ENCODE data around the gene ZNF318. TPM values are rescaled to one million over a fixed set of nuclear protein-coding genes. Genes with fewer than 3 reads are reported as not detected.

The ZNF318 gene
- total RNA-seq, 1 donor from 2014 or later, result 9.8 TPM

DNA sequence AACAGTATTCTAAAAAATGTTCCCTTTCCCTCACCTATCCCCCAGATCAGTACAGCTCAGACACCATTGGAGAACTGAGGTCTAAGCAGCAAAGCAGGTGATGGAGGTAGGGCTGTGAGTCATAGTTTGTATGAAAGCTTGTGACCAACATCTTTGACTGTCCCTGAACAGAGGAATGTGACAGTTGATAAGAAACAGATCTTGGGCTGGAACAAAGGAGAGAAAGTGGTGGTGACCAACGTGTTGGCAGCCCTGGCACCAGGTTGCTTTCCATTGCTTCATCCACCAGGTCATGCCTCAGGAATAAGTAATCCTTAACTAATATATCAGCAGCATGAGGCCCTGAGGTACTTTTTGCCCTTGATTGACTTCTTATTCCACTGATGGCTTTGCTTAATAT is 40.9 kb downstream of the ZNF318 start:
- no peak overlapping the region for H3K27ac ChIP-seq (ENCODE audit: low read depth, low read length)
- FAIRE-seq, result no peak
- no peaks in the 10 kb centered on the region for H3K36me3 Mint-ChIP-seq (ENCODE audit: low read depth, unreplicated experiment)

DNA sequence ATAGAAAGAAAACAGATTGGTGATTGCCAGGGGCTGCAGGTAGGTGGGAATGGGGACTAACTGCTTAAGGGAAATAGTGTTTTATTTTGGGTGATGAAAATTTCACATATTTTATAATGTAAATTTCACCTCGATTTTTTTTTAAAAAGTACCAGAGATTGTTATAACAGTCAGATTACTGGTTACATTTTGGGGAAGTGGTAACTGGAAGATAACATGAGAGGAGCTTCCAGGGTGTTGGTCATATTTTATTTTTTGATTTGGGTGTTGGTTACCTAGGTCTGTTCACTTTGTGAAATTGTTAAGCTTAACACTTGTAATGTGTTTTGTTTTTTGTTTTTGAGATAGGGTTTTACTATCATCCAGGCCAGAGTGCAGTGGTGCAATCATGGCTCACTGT is 43.6 kb downstream of the ZNF318 start:
- Histone ChIP-seq H3K27me3 (ENCODE audit: insufficient read depth, low read length) (no peaks in the 10 kb centered on the region), H3K27ac (ENCODE audit: low read depth, low read length) (no peak overlapping the region), H2AFZ (ENCODE audit: low read depth, low read length) (no peak overlapping the region), H3K9ac (ENCODE audit: low read length) (no peak overlapping the region), H3K4me1 (ENCODE audit: insufficient read depth, low read length) (no peaks in the 10 kb centered on the region), H3K79me2 (ENCODE audit: insufficient read depth, low read length) (no peaks in the 10 kb centered on the region), H3K9me3 (ENCODE audit: insufficient read depth, low read depth, low read length) (no peaks in the 10 kb centered on the region), H3K4me2 (ENCODE audit: low read length) (no peak overlapping the region), H4K20me1 (ENCODE audit: insufficient read depth, low read length) (no peaks in the 10 kb centered on the region), H3K4me3 (ENCODE audit: insufficient read depth, low read depth, low read length) (no peak overlapping the region), H3K36me3 (ENCODE audit: insufficient read depth, low read length) (no peaks in the 10 kb centered on the region)
- FAIRE-seq (no peak), DNase-seq (ENCODE audit: low read depth) (no peak)
- Mint-ChIP-seq H3K36me3 (ENCODE audit: low read depth, unreplicated experiment) (no peaks in the 10 kb centered on the region), H3K4me1 (ENCODE audit: low read depth, unreplicated experiment) (peaks cover 2% of the 10 kb centered on the region), H3K27ac (ENCODE audit: unreplicated experiment) (no peak overlapping the region), H3K27me3 (ENCODE audit: low read depth, unreplicated experiment) (peaks cover 2% of the 10 kb centered on the region), H3K4me3 (ENCODE audit: unreplicated experiment) (no peak overlapping the region), H3K9me3 (ENCODE audit: unreplicated experiment) (peaks cover 2% of the 10 kb centered on the region)
- TF ChIP-seq, protein P1, sequence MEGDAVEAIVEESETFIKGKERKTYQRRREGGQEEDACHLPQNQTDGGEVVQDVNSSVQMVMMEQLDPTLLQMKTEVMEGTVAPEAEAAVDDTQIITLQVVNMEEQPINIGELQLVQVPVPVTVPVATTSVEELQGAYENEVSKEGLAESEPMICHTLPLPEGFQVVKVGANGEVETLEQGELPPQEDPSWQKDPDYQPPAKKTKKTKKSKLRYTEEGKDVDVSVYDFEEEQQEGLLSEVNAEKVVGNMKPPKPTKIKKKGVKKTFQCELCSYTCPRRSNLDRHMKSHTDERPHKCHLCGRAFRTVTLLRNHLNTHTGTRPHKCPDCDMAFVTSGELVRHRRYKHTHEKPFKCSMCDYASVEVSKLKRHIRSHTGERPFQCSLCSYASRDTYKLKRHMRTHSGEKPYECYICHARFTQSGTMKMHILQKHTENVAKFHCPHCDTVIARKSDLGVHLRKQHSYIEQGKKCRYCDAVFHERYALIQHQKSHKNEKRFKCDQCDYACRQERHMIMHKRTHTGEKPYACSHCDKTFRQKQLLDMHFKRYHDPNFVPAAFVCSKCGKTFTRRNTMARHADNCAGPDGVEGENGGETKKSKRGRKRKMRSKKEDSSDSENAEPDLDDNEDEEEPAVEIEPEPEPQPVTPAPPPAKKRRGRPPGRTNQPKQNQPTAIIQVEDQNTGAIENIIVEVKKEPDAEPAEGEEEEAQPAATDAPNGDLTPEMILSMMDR (IDR thresholded peaks at IDR 0.05; ENCODE audit: insufficient read depth, low read depth, low read length), result no peak
- TF ChIP-seq EZH2 (IDR thresholded peaks at IDR 0.05; ENCODE audit: insufficient read depth, low read length), result no peak

More for the DNA sequence above, 40.9 kb downstream of the ZNF318 start:
- H3K27ac Mint-ChIP-seq (ENCODE audit: unreplicated experiment), result no peak overlapping the region
- DNase-seq (ENCODE audit: low read depth), result no peak
- Histone ChIP-seq H3K36me3 (ENCODE audit: insufficient read depth, low read length) (no peaks in the 10 kb centered on the region), H3K4me1 (ENCODE audit: insufficient read depth, low read length) (no peaks in the 10 kb centered on the region), H2AFZ (ENCODE audit: low read depth, low read length) (no peak overlapping the region), H3K27me3 (ENCODE audit: insufficient read depth, low read length) (no peaks in the 10 kb centered on the region), H3K4me3 (ENCODE audit: insufficient read depth, low read depth, low read length) (no peak overlapping the region), H3K4me2 (ENCODE audit: low read length) (no peak overlapping the region), H3K9ac (ENCODE audit: low read length) (no peak overlapping the region), H4K20me1 (ENCODE audit: insufficient read depth, low read length) (no peaks in the 10 kb centered on the region), H3K79me2 (ENCODE audit: insufficient read depth, low read length) (no peaks in the 10 kb centered on the region), H3K9me3 (ENCODE audit: insufficient read depth, low read depth, low read length) (no peaks in the 10 kb centered on the region)
- peaks cover 2% of the 10 kb centered on the region for H3K4me1 Mint-ChIP-seq (ENCODE audit: low read depth, unreplicated experiment)
- no peak for TF ChIP-seq EZH2 (IDR thresholded peaks at IDR 0.05; ENCODE audit: insufficient read depth, low read length)
- TF ChIP-seq, protein P1 (IDR thresholded peaks at IDR 0.05; ENCODE audit: insufficient read depth, low read depth, low read length), result no peak
- H3K9me3 Mint-ChIP-seq (ENCODE audit: unreplicated experiment), result peaks cover 2% of the 10 kb centered on the region
- no peak overlapping the region for H3K4me3 Mint-ChIP-seq (ENCODE audit: unreplicated experiment)
- H3K27me3 Mint-ChIP-seq (ENCODE audit: low read depth, unreplicated experiment), result no peaks in the 10 kb centered on the region

DNA sequence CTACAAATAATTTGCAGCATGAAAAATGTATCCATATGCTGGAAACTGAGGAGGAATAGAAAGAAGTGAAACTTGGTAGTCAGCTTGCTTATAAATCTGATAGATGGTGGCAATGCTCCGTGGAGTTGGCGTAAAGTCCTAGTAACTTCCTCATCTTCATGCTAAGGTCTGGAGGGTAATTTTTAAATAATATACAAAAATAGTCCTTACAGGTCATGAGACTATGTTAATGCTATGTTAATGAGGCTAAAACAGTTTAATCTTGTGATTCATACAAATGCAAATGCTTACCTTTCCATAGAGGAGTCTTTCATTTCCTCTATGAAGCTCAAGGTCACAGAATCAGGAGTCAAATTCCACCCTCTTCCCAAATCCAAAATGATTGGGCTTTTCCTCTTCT is 51.4 kb downstream of the ZNF318 start:
- Mint-ChIP-seq H3K27ac (ENCODE audit: unreplicated experiment) (no peak overlapping the region), H3K4me1 (ENCODE audit: low read depth, unreplicated experiment) (no peaks in the 10 kb centered on the region), H3K27me3 (ENCODE audit: low read depth, unreplicated experiment) (peaks cover 27% of the 10 kb centered on the region), H3K36me3 (ENCODE audit: low read depth, unreplicated experiment) (no peaks in the 10 kb centered on the region), H3K4me3 (ENCODE audit: unreplicated experiment) (no peak overlapping the region), H3K9me3 (ENCODE audit: unreplicated experiment) (no peaks in the 10 kb centered on the region)
- H3K27me3 ChIP-seq (ENCODE audit: insufficient read depth, low read length), result peaks cover 5% of the 10 kb centered on the region
- no peak overlapping the region for H3K4me2 ChIP-seq (ENCODE audit: low read length)
- H3K4me3 ChIP-seq (ENCODE audit: insufficient read depth, low read depth, low read length), result no peak overlapping the region
- H4K20me1 ChIP-seq (ENCODE audit: insufficient read depth, low read length), result no peaks in the 10 kb centered on the region
- H3K9ac ChIP-seq (ENCODE audit: low read length), result no peak overlapping the region
- no peaks in the 10 kb centered on the region for H3K79me2 ChIP-seq (ENCODE audit: insufficient read depth, low read length)
- no peaks in the 10 kb centered on the region for H3K36me3 ChIP-seq (ENCODE audit: insufficient read depth, low read length)
- no peaks in the 10 kb centered on the region for H3K9me3 ChIP-seq (ENCODE audit: insufficient read depth, low read depth, low read length)
- no peak overlapping the region for H3K27ac ChIP-seq (ENCODE audit: low read depth, low read length)
- TF ChIP-seq, protein P1 (IDR thresholded peaks at IDR 0.05; ENCODE audit: insufficient read depth, low read depth, low read length), result no peak
- TF ChIP-seq EZH2 (IDR thresholded peaks at IDR 0.05; ENCODE audit: insufficient read depth, low read length), result no peak
- no peak for DNase-seq (ENCODE audit: low read depth)
- H2AFZ ChIP-seq (ENCODE audit: low read depth, low read length), result no peak overlapping the region
- no peak for FAIRE-seq
- H3K4me1 ChIP-seq (ENCODE audit: insufficient read depth, low read length), result no peaks in the 10 kb centered on the region

All from astrocyte (in vitro differentiated cells and primary cell).